H9 (cell line): ENCODE results near the gene NCF2. TPM values are rescaled to one million over a fixed set of nuclear protein-coding genes. Genes with fewer than 3 reads are reported as not detected.

Experiments used
- DNase-seq: peaks from one replicate; pipeline ENCODE4 v3.0.0-alpha.2; 2017
- H2AFZ ChIP-seq: one replicate; pipeline ENCODE4 v1.6.1; 2013; ENCODE audit warnings: mild to moderate bottlenecking, low read length, control low read depth, moderate library complexity
- H2AK5ac ChIP-seq: 2 replicates; pipeline ENCODE4 v1.6.1; 2013; ENCODE audit warnings: low read length, control low read depth, mixed read lengths; ENCODE audit not compliant: insufficient read length
- H2BK120ac ChIP-seq: one replicate; pipeline ENCODE4 v1.6.1; 2013; ENCODE audit warnings: low read depth, mild to moderate bottlenecking, low read length, control low read depth, inconsistent platforms; ENCODE audit not compliant: poor library complexity, severe bottlenecking
- H2BK12ac ChIP-seq: 2 replicates; pipeline ENCODE4 v1.6.1; 2013; ENCODE audit warnings: low read length, control low read depth, mixed read lengths, low read depth; ENCODE audit not compliant: insufficient read length
- H2BK15ac ChIP-seq: 2 replicates; pipeline ENCODE4 v1.6.1; 2013; ENCODE audit warnings: low read depth, low read length, control low read depth
- H2BK20ac ChIP-seq: one replicate; pipeline ENCODE4 v1.6.1; 2013; ENCODE audit warnings: low read depth, mild to moderate bottlenecking, low read length, control low read depth, inconsistent platforms; ENCODE audit not compliant: poor library complexity, severe bottlenecking
- H2BK5ac ChIP-seq: 2 replicates; pipeline ENCODE4 v1.6.1; 2013; ENCODE audit warnings: low read length, control low read depth, mixed read lengths; ENCODE audit not compliant: insufficient read length
- H3K14ac ChIP-seq: 2 replicates; pipeline ENCODE4 v1.6.1; 2013; ENCODE audit warnings: low read length, control low read depth; ENCODE audit not compliant: insufficient read depth
- H3K18ac ChIP-seq: 2 replicates; pipeline ENCODE4 v1.6.1; 2013; ENCODE audit warnings: low read depth, mild to moderate bottlenecking, mixed read lengths, low read length, control low read depth; ENCODE audit not compliant: insufficient read length
- H3K23ac ChIP-seq: 2 replicates; pipeline ENCODE4 v1.6.1; 2013; ENCODE audit warnings: low read length, control low read depth, mixed read lengths, low read depth; ENCODE audit not compliant: insufficient read length
- H3K23me2 ChIP-seq: 2 replicates; pipeline ENCODE4 v1.6.1; 2013; ENCODE audit warnings: low read depth, mild to moderate bottlenecking, mixed read lengths, low read length, control low read depth; ENCODE audit not compliant: insufficient read length, poor library complexity, severe bottlenecking
- H3K27ac ChIP-seq: 2 replicates; pipeline ENCODE4 v1.5.1; 2013; ENCODE audit warnings: low read length, control low read depth, mixed read lengths, low read depth; ENCODE audit not compliant: insufficient read length
- H3K27me3 ChIP-seq: 2 replicates; pipeline ENCODE4 v1.6.1; 2013; ENCODE audit warnings: low read length, control low read depth, inconsistent platforms; ENCODE audit not compliant: insufficient read depth
- H3K4ac ChIP-seq: 2 replicates; pipeline ENCODE4 v1.6.1; 2013; ENCODE audit warnings: low read depth, mild to moderate bottlenecking, control low read depth, inconsistent platforms, low read length, moderate library complexity
- H3K4me1 ChIP-seq: 2 replicates; pipeline ENCODE4 v1.6.1; 2013; ENCODE audit warnings: low read length, control low read depth, inconsistent platforms; ENCODE audit not compliant: insufficient read depth
- H3K4me2 ChIP-seq: 2 replicates; pipeline ENCODE4 v1.6.1; 2013; ENCODE audit warnings: low read length, control low read depth, mixed read lengths; ENCODE audit not compliant: insufficient read length, insufficient read depth
- H3K56ac ChIP-seq: 2 replicates; pipeline ENCODE4 v1.6.1; 2013; ENCODE audit warnings: low read depth, mild to moderate bottlenecking, mixed read lengths, low read length, control low read depth; ENCODE audit not compliant: insufficient read length
- H3K79me1 ChIP-seq: 2 replicates; pipeline ENCODE4 v1.6.1; 2013; ENCODE audit warnings: low read depth, mild to moderate bottlenecking, moderate library complexity, low read length, control low read depth, inconsistent platforms; ENCODE audit not compliant: insufficient read depth, poor library complexity, severe bottlenecking
- H3K79me2 ChIP-seq: 2 replicates; pipeline ENCODE4 v1.6.1; 2013; ENCODE audit warnings: low read length, control low read depth, inconsistent platforms; ENCODE audit not compliant: insufficient read depth
- H3K9ac ChIP-seq: 2 replicates; pipeline ENCODE4 v1.6.1; 2013; ENCODE audit warnings: low read length, control low read depth, mixed read lengths; ENCODE audit not compliant: insufficient read length; ENCODE audit errors: extremely low read depth
- H3K9me3 ChIP-seq: one replicate; pipeline ENCODE4 v1.6.1; 2013; ENCODE audit warnings: low read depth, low read length, inconsistent platforms; ENCODE audit not compliant: control insufficient read depth
- H3T11ph ChIP-seq: one replicate; pipeline ENCODE4 v1.6.1; 2013; ENCODE audit warnings: mild to moderate bottlenecking, low read length, control low read depth, inconsistent platforms
- H4K20me1 ChIP-seq: one replicate; pipeline ENCODE4 v1.6.1; 2013; ENCODE audit not compliant: control insufficient read depth, insufficient read length, insufficient read depth
- H4K5ac ChIP-seq: 2 replicates; pipeline ENCODE4 v1.6.1; 2013; ENCODE audit warnings: low read depth, mild to moderate bottlenecking, mixed read lengths, low read length, control low read depth; ENCODE audit not compliant: insufficient read length
- H4K8ac ChIP-seq: replicated peaks from 2 replicates; pipeline ENCODE4 v1.6.1; 2013; ENCODE audit warnings: low read length, control low read depth, mixed read lengths, low read depth; ENCODE audit not compliant: insufficient read length
- H4K91ac ChIP-seq: 2 replicates; pipeline ENCODE4 v1.6.1; 2013; ENCODE audit warnings: low read depth, mild to moderate bottlenecking, moderate library complexity, mixed read lengths, low read length, control low read depth; ENCODE audit not compliant: insufficient read length
- H3K27ac Mint-ChIP-seq, 3 experiments: 2 replicates in 2 of 3; 3 replicates in 1 of 3; pipeline ENCODE4 v1.8.0; 2020 to 2021; ENCODE audit warnings: mixed read lengths in 3 of 3, mild to moderate bottlenecking in 1 of 3, moderate library complexity in 1 of 3
- H3K27me3 Mint-ChIP-seq: 2 replicates; pipeline ENCODE4 v1.8.0; 2021; ENCODE audit warnings: low read depth, mild to moderate bottlenecking, moderate library complexity, mixed read lengths
- H3K36me3 Mint-ChIP-seq, 3 experiments: 2 replicates in 2 of 3; 3 replicates in 1 of 3; pipeline ENCODE4 v1.8.0; 2020 to 2021; ENCODE audit warnings: low read depth in 3 of 3, mixed read lengths in 3 of 3; ENCODE audit not compliant: insufficient read depth in 1 of 3
- H3K4me1 Mint-ChIP-seq, 2 experiments: 2 replicates each; pipeline ENCODE4 v1.8.0; 2020; ENCODE audit warnings: mixed read lengths in 2 of 2
- H3K4me3 Mint-ChIP-seq, 2 experiments: 2 replicates in 1 of 2; 3 replicates in 1 of 2; pipeline ENCODE4 v1.8.0; 2020 to 2021; ENCODE audit warnings: mild to moderate bottlenecking in 2 of 2, mixed read lengths in 2 of 2, moderate library complexity in 1 of 2
- H3K9me3 Mint-ChIP-seq, 2 experiments: 2 replicates in 1 of 2; 3 replicates in 1 of 2; pipeline ENCODE4 v1.8.0; 2020; ENCODE audit warnings: mild to moderate bottlenecking in 2 of 2, mixed read lengths in 2 of 2, moderate library complexity in 1 of 2
- WGBS: extraction: QIAGEN DNeasy Blood & Tissue Kit; methylation state at CpG from one replicate; pipeline ENCODE4 v1.1.7; 2013; ENCODE audit warnings: missing lambda C conversion rate, low lambda C conversion rate, mixed read lengths; ENCODE audit not compliant: insufficient read length; ENCODE audit errors: extremely low coverage; 5-methylcytosine and 5-hydroxymethylcytosine counted together
- total RNA-seq: library from RNA; stranded (reverse); gene quantifications from 2 replicates; pipeline ENCODE4 v1.2.1, GENCODE V29; 2021
- TF ChIP-seq, protein P1 (sequence below): fragments of 200-600 bp; sonication (generic); conservative IDR thresholded peaks from 3 replicates; pipeline ENCODE4 v1.8.0; 2021; ENCODE audit warnings: antibody characterized with exemption, mild to moderate bottlenecking

The NCF2 gene
- total RNA-seq, 1 experiment from 2014 or later = not detected

DNA sequence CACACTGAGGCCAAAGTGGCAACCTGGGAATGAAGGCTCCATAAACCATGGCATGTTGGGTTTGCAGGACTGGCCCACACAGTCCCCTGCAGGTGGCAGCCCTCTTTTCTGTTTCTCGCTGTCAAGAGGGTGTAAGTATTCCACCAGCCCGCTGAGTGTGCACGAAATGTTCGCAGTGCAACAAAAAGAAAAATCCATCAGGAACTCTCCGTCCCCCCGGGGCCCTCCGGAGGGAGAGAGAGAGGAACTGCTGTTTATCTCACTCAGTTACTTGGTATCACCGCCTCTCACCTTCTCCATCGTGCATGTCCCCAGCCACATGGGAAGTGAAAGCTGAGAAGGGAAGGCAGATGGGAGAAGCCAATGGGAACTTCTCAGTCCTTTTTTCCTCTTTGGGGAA lies 38.3 kb downstream of the NCF2 start:
- H3K27ac ChIP-seq = no peak overlapping the region
- no peak overlapping the region for H2BK5ac ChIP-seq
- no peak for DNase-seq
- H3K9me3 Mint-ChIP-seq = no peaks in the 10 kb centered on the region
- no peak overlapping the region for H3K9ac ChIP-seq
- H3K9me3 ChIP-seq = no peaks in the 10 kb centered on the region
- no peaks in the 10 kb centered on the region for H3K27me3 ChIP-seq
- H3K4me2 ChIP-seq = no peak overlapping the region
- peak overlapping the region; percentile 36 for H4K5ac ChIP-seq
- TF ChIP-seq, protein P1, sequence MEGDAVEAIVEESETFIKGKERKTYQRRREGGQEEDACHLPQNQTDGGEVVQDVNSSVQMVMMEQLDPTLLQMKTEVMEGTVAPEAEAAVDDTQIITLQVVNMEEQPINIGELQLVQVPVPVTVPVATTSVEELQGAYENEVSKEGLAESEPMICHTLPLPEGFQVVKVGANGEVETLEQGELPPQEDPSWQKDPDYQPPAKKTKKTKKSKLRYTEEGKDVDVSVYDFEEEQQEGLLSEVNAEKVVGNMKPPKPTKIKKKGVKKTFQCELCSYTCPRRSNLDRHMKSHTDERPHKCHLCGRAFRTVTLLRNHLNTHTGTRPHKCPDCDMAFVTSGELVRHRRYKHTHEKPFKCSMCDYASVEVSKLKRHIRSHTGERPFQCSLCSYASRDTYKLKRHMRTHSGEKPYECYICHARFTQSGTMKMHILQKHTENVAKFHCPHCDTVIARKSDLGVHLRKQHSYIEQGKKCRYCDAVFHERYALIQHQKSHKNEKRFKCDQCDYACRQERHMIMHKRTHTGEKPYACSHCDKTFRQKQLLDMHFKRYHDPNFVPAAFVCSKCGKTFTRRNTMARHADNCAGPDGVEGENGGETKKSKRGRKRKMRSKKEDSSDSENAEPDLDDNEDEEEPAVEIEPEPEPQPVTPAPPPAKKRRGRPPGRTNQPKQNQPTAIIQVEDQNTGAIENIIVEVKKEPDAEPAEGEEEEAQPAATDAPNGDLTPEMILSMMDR = no peak; the same call in 2 of the 3 replicates
- H4K91ac ChIP-seq = no peak overlapping the region
- H3K27me3 Mint-ChIP-seq = no peaks in the 10 kb centered on the region
- H3K4me3 Mint-ChIP-seq = no peak overlapping the region
- no peak overlapping the region for H3K14ac ChIP-seq
- no peaks in the 10 kb centered on the region for H3K79me2 ChIP-seq
- H3K4me1 ChIP-seq = no peaks in the 10 kb centered on the region; the same call in 1 of the 2 replicates
- no peak overlapping the region for H2AK5ac ChIP-seq
- H3K79me1 ChIP-seq = no peaks in the 10 kb centered on the region
- 0 out of 7 replicates have a peak overlapping the region, but pooled peaks of 1 of the 3 experiments have one; percentile 66 for H3K27ac Mint-ChIP-seq
- H3K4ac ChIP-seq = no peak overlapping the region
- WGBS = no CpG with 5 or more reads among the region's 9 CpGs
- no peak overlapping the region for H2BK20ac ChIP-seq
- no peak overlapping the region for H3K56ac ChIP-seq
- peaks cover 28 to 77% (median 62%) of the 10 kb centered on the region in 3 experiments; a peak in 6 of 7 replicates for H3K36me3 Mint-ChIP-seq
- H2BK15ac ChIP-seq = no peak overlapping the region
- no peaks in the 10 kb centered on the region for H3K23me2 ChIP-seq
- H2BK120ac ChIP-seq = no peak overlapping the region
- H2BK12ac ChIP-seq = no peak overlapping the region
- peaks cover 16 to 21% of the 10 kb centered on the region in 2 experiments for H3K4me1 Mint-ChIP-seq
- H4K8ac ChIP-seq = no peak overlapping the region
- H3K18ac ChIP-seq = no peak overlapping the region
- no peak overlapping the region for H3K23ac ChIP-seq
- no peaks in the 10 kb centered on the region for H4K20me1 ChIP-seq
- no peak overlapping the region for H3T11ph ChIP-seq
- H2AFZ ChIP-seq = no peak overlapping the region
